CD4-positive, CD25-positive, alpha-beta regulatory T cell (primary cell): ENCODE data around the gene LTC4S. TPM values are rescaled to one million over a fixed set of nuclear protein-coding genes. Genes with fewer than 3 reads are reported as not detected.

Experiments
- ATAC-seq, 2 donors: fragments of 150-1000 bp; cut with Tn5 transposase; one replicate each; pipeline ENCODE4 v1.10.0; 2021; ENCODE audit warnings: low read depth in 2 of 2, moderate number of reproducible peaks in 2 of 2, moderate library complexity in 1 of 2
- DNase-seq, 3 donors: peaks; one replicate each; pipeline versions ENCODE4 v3.0.0 to v3.0.0-alpha.2; 2012 to 2022; ENCODE audit warnings: mixed read lengths in 1 of 3
- H3K27ac ChIP-seq: one replicate; pipeline ENCODE4 v1.7.0; 2013; ENCODE audit warnings: mild to moderate bottlenecking, low read length; ENCODE audit not compliant: insufficient read depth, poor library complexity, severe bottlenecking
- H3K27me3 ChIP-seq: one replicate; pipeline ENCODE4 v1.7.0; 2013; ENCODE audit warnings: low read length; ENCODE audit not compliant: control insufficient read depth, insufficient read depth
- H3K36me3 ChIP-seq: one replicate; pipeline ENCODE4 v1.7.0; 2013; ENCODE audit warnings: mild to moderate bottlenecking, low read length, moderate library complexity; ENCODE audit not compliant: control insufficient read depth, insufficient read depth
- H3K4me1 ChIP-seq: 2 replicates; pipeline ENCODE4 v1.7.0; 2013; ENCODE audit warnings: mild to moderate bottlenecking, low read length; ENCODE audit not compliant: insufficient read depth, control insufficient read depth, poor library complexity, severe bottlenecking
- H3K4me3 ChIP-seq: one replicate; pipeline ENCODE4 v1.7.0; 2013; ENCODE audit warnings: low read depth, mild to moderate bottlenecking, low read length, moderate library complexity
- H3K9me3 ChIP-seq, 2 experiments: 1 replicate in 1 of 2; 2 replicates in 1 of 2; pipeline ENCODE4 v1.7.0; 2013; ENCODE audit warnings: low read length in 2 of 2, mild to moderate bottlenecking in 1 of 2, moderate library complexity in 1 of 2; ENCODE audit not compliant: control insufficient read depth in 2 of 2
- H3K27ac Mint-ChIP-seq, 3 donors: one replicate each; pipeline ENCODE4 v1.8.0; 2020 to 2022; ENCODE audit warnings: mild to moderate bottlenecking in 3 of 3, mixed read lengths in 3 of 3, moderate library complexity in 2 of 3
- H3K27me3 Mint-ChIP-seq: one replicate; pipeline ENCODE4 v1.8.0; 2022; ENCODE audit warnings: mild to moderate bottlenecking, mixed read lengths
- H3K36me3 Mint-ChIP-seq: one replicate; pipeline ENCODE4 v1.8.0; 2020; ENCODE audit warnings: mixed read lengths
- H3K4me1 Mint-ChIP-seq, 4 donors: one replicate each; pipeline ENCODE4 v1.8.0; 2020 to 2022; ENCODE audit warnings: mixed read lengths in 4 of 4, mild to moderate bottlenecking in 1 of 4
- H3K4me3 Mint-ChIP-seq, 4 donors: one replicate each; pipeline ENCODE4 v1.8.0; 2020 to 2022; ENCODE audit warnings: mild to moderate bottlenecking in 4 of 4, mixed read lengths in 4 of 4, moderate library complexity in 3 of 4
- H3K9me3 Mint-ChIP-seq, 7 donors: one replicate each; pipeline ENCODE4 v1.8.0; 2020 to 2022; ENCODE audit warnings: mixed read lengths in 7 of 7, mild to moderate bottlenecking in 3 of 7, moderate library complexity in 2 of 7
- polyA plus RNA-seq, 4 donors: library from polyadenylated mRNA; unstranded; fragments of 300-500 nt; fragmentation: Illumina TruSeq; gene quantifications; one replicate each; pipeline ENCODE4 v1.2.3, GENCODE V29; 2021
- total RNA-seq: library from RNA; stranded (reverse); gene quantifications from one replicate; pipeline ENCODE4 v1.2.3, GENCODE V29; 2022

LTC4S gene
- total and polyA plus RNA-seq, 5 donors from 2014 or later = 0.48 to 4.3 (median 1.8) TPM

DNA sequence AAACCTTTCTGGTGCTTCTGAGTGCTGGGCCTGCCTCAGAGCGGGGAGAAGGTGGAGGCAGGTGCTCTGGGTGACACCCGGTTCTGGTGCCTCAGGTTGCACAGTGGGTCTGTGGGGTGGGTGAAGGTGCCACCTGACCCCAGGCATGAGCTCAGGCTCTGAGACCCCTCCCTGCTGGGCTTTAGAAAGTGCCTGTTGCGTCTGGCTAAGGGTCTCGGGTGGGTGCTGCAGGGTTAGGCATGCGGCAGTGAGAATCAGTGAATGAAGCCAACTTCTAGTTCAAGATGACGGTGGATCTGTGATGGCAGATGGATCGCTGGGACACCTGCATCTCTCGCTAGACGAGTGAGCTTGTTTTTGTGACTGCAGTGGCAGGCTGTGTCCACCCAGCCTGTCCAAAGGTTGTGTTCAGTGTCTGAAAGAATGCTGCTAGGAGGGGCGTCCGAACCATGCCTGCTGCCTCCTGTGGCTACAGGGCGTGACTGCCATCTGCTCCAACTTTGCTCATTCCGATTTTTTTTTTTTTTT is 31.9 kb downstream of the LTC4S start:
- no peaks in the 10 kb centered on the region for H3K9me3 ChIP-seq

DNA sequence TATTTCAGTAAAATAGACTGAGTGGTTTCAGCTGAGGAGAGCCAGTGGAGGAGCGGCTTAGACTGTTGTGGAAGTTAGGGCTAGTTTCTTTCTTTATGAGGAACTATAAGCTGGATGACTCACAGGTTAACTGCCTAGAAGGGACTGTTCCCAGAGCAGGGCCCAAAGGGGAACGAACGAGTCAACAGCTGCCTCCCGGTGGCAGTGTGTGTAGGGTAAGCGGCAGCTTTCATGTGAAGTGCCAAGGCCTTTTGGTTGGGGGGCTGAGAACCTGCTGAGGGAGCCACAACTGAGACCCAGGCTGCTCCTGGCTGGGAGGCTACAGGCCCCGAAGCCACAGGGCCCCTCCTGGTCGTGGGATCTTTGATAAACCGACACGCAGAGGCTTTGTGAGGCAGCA is 33.9 kb downstream of the LTC4S start:
- Histone ChIP-seq H3K36me3 (peaks cover 81% of the 10 kb centered on the region), H3K4me1 (peaks cover 5% of the 10 kb centered on the region), H3K27me3 (no peaks in the 10 kb centered on the region), H3K9me3 (no peaks in the 10 kb centered on the region), H3K27ac (peak overlapping the region; percentile 8), H3K4me3 (no peak overlapping the region)
- Mint-ChIP-seq H3K4me3 (no peak overlapping the region), H3K4me1 (peaks cover 5 to 44% (median 22%) of the 10 kb centered on the region in 4 donors), H3K36me3 (peaks cover 57% of the 10 kb centered on the region), H3K27ac (peak overlapping the region in 1 of 3 donors; percentile 71), H3K9me3 (peaks cover 0 to 2% (median 0%) of the 10 kb centered on the region in 7 donors), H3K27me3 (no peaks in the 10 kb centered on the region)
- no peak for DNase-seq
- peak; percentile 38 to 51 for ATAC-seq

More for the DNA sequence above, 31.9 kb downstream of the LTC4S start:
- DNase-seq (no peak), ATAC-seq (no peak)
- peak overlapping the region in 1 of 4 donors; percentile 54 for H3K4me3 Mint-ChIP-seq
- H3K36me3 Mint-ChIP-seq = peaks cover 44% of the 10 kb centered on the region
- Histone ChIP-seq H3K27ac (no peak overlapping the region), H3K36me3 (peaks cover 68% of the 10 kb centered on the region), H3K4me3 (no peak overlapping the region), H3K4me1 (peaks cover 16% of the 10 kb centered on the region), H3K27me3 (no peaks in the 10 kb centered on the region)
- peaks cover 9 to 50% (median 30%) of the 10 kb centered on the region in 4 donors for H3K4me1 Mint-ChIP-seq
- H3K9me3 Mint-ChIP-seq = peaks cover 0 to 2% (median 0%) of the 10 kb centered on the region in 7 donors
- no peak overlapping the region for H3K27ac Mint-ChIP-seq
- H3K27me3 Mint-ChIP-seq = peaks cover 10% of the 10 kb centered on the region

DNA sequence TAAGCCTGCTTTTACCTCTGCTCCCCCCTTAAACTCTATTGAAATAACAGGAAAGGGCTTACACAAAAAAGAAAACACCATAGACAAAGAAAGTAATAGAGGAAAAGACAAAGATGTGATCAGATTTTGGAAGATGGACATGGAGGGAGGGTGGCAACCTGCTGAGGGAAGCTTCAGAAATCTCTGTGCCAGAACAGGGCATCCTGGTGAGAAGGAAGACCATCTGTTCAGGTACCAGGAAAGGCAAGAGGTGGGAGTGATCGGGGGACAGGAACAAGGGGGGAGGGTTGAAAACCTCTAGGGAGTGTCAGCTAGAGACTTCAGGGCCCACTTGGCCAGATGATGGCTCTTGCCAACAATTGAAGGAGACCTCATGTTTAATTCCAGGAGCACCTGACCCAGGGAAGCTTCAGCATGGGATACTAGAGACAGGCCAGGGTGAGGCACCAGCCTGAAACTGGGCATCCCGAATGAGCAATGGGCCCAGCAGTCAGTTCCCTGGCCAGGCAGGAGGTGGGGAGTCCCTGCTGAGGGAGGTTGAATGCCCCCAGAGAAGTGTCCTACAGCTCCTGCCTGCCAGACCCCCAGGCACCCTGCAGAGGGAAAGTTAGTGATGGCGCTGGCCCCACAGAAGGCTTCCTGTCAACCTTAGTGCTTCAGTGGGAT is 35.1 kb downstream of the LTC4S start:
- H3K27me3 ChIP-seq = no peaks in the 10 kb centered on the region
- Mint-ChIP-seq H3K4me1 (peaks cover 5 to 38% (median 23%) of the 10 kb centered on the region in 4 donors), H3K9me3 (peaks cover 0 to 2% (median 0%) of the 10 kb centered on the region in 7 donors), H3K4me3 (no peak overlapping the region), H3K36me3 (peaks cover 62% of the 10 kb centered on the region), H3K27ac (peak overlapping the region; percentile 65 to 97 (median 68)), H3K27me3 (no peaks in the 10 kb centered on the region)
- ATAC-seq (no peak), DNase-seq (no peak)
- no peaks in the 10 kb centered on the region for H3K9me3 ChIP-seq
- no peak overlapping the region for H3K4me3 ChIP-seq
- no peaks in the 10 kb centered on the region for H3K4me1 ChIP-seq
- H3K36me3 ChIP-seq = peaks cover 82% of the 10 kb centered on the region
- H3K27ac ChIP-seq = no peak overlapping the region

DNA sequence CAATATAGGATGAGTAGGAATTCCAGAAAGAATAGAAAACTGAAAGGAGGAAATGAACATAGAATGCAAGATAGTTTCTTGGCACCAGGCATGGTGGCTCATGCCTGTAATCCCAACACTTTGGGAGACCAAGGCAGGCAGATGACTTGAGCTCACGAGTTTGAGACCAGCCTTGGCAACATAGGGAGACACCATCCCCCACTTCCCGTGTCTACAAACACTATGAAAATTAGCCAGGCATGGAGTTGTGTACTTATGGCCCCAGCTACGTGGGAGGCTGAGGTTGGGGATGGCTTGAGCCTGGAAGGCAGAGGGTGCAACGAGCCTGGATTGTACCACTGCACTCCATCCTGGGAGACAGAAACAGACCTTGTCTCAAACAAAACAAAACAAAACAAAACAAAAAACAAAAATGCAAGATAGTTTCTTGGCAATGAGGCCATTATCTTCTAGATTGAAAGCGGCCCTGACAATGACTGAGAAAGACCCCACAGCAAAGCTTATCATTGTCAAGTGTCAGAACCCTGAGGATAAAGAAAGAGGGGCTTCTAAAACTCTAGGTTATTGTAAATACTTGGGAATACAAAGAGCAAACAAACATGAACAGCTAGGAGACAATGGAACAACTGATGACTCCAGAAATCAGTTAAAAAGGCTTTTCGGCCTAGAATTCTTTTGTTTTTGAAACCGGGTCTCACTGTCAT is 36.1 kb downstream of the LTC4S start:
- peak overlapping the region; percentile 25 to 68 (median 43) for H3K27ac Mint-ChIP-seq
- peaks cover 75% of the 10 kb centered on the region for H3K36me3 ChIP-seq
- no peak overlapping the region for H3K4me3 ChIP-seq
- no peaks in the 10 kb centered on the region for H3K4me1 ChIP-seq
- H3K4me3 Mint-ChIP-seq = peak overlapping the region in 1 of 4 donors; percentile 27
- peaks cover 0 to 2% (median 0%) of the 10 kb centered on the region in 7 donors for H3K9me3 Mint-ChIP-seq
- ATAC-seq = no peak
- no peak for DNase-seq
- H3K27me3 Mint-ChIP-seq = no peaks in the 10 kb centered on the region
- H3K9me3 ChIP-seq = no peaks in the 10 kb centered on the region
- H3K27me3 ChIP-seq = no peaks in the 10 kb centered on the region
- peaks cover 58% of the 10 kb centered on the region for H3K36me3 Mint-ChIP-seq
- H3K27ac ChIP-seq = no peak overlapping the region
- H3K4me1 Mint-ChIP-seq = peaks cover 5 to 29% (median 21%) of the 10 kb centered on the region in 4 donors

DNA sequence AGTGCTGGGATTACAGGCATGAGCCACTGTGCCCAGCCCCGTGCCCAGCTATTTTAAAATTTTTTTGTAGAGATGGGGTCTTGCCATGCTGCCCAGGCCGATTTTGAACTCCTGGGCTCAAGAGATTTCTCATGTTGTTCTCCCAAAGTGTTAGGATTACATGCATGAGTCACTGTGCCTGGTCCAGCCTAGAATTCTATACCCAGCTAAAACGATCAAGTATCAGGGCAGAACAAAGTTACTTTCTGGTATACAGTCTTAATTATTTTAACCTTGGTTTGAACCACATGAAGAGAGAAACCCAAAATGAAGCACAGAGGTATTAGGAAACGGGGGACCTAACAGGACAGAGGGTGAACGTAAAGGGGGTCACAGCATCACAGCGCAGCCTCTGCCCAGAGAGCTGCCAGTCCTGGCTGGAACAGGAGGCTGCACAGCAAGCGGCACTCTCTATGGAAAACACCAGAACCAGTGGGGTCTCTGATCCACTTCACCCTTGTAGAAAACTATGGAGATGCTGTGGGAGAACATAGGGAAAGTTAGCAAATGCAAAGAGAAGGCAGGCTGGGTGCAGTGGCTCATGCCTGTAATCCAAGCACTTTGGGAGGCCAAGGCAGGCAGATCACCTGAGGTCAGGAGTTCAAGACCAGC is 37.2 kb downstream of the LTC4S start:
- Mint-ChIP-seq H3K27me3 (no peaks in the 10 kb centered on the region), H3K4me3 (peak overlapping the region in 1 of 4 donors; percentile 10), H3K27ac (peak overlapping the region in 2 of 3 donors; percentile 17 to 68), H3K36me3 (peaks cover 59% of the 10 kb centered on the region), H3K9me3 (peaks cover 0 to 2% (median 0%) of the 10 kb centered on the region in 7 donors), H3K4me1 (peaks cover 5 to 25% (median 19%) of the 10 kb centered on the region in 4 donors)
- ATAC-seq = no peak
- Histone ChIP-seq H3K27ac (no peak overlapping the region), H3K4me3 (no peak overlapping the region), H3K36me3 (peaks cover 65% of the 10 kb centered on the region), H3K27me3 (no peaks in the 10 kb centered on the region), H3K9me3 (no peaks in the 10 kb centered on the region), H3K4me1 (peaks cover under 1% of the 10 kb centered on the region)
- DNase-seq = no peak

DNA sequence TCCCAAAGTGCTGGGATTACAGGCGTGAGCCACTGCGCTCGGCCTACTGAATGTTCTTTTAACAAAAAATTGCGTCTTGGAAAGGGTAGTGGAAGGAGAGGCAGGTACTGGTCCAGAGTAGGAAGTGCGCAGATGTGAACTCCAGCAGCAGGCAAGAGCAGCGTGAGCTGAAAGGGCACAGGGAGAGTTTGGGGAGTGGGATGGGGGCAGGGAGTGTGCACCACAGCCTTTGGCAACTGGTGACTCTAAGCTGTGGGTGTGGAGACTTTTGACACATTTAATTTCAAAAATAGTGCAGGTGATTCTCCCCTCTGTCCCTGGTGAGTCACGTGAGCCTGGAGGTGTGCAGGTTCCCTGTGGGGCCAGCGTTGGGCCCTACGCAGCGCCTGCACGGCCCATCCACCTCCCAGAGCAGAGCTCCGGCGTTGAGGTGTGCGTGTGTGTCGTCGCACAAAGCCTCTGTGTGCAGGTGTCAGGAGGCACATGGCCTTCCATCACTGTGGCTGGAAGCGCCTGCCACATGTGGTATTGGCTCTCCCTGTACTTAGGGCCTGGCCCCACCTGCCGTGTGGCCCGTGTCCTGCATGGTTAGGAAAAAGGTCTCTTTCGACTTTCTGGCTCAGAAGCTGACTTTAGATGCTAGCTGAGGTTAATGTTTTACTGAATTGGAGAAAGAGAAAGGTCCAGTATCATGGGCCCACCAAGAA is 38.4 kb downstream of the LTC4S start:
- Histone ChIP-seq H3K27ac (no peak overlapping the region), H3K4me3 (no peak overlapping the region), H3K36me3 (peaks cover 64% of the 10 kb centered on the region), H3K9me3 (no peaks in the 10 kb centered on the region), H3K27me3 (no peaks in the 10 kb centered on the region), H3K4me1 (peaks cover 13% of the 10 kb centered on the region)
- ATAC-seq (no peak), DNase-seq (no peak)
- Mint-ChIP-seq H3K27me3 (no peaks in the 10 kb centered on the region), H3K4me3 (no peak overlapping the region), H3K36me3 (peaks cover 72% of the 10 kb centered on the region), H3K4me1 (peaks cover 13 to 34% (median 30%) of the 10 kb centered on the region in 4 donors), H3K9me3 (peaks cover 0 to 2% (median 0%) of the 10 kb centered on the region in 7 donors), H3K27ac (peak overlapping the region in 2 of 3 donors; percentile 75 to 97)
